DMS79 treated with DMSO at 0.1 percent for 48 hours (cell line): ENCODE results near the gene C2.
"Not testable (repeated sequence)": the region's sequence is repeated elsewhere in the genome, so short reads cannot be mapped to it uniquely, and the experiment has no call there.

Experiments
- DNase-seq: peaks from one replicate; lab custom pipeline; 2025; lab: John Stamatoyannopoulos, UW

The C2 gene

DNA sequence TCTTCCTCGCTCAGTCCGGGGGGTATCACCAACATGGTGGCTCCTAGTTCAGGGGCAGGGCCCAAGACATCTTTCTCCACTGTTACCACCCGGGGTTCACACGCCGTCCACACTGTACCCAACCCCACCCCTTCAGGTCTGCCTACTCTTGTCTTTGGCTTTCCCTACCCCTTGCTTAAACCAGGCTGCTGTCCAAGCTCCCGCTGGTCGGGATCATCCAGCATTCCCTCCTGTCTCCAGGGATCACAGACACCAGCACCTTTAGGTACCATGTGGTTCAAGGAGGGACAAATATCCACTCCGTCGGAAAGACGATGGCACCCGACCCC, 30.9 kb downstream of the C2 start:
- no peak for DNase-seq

DNA sequence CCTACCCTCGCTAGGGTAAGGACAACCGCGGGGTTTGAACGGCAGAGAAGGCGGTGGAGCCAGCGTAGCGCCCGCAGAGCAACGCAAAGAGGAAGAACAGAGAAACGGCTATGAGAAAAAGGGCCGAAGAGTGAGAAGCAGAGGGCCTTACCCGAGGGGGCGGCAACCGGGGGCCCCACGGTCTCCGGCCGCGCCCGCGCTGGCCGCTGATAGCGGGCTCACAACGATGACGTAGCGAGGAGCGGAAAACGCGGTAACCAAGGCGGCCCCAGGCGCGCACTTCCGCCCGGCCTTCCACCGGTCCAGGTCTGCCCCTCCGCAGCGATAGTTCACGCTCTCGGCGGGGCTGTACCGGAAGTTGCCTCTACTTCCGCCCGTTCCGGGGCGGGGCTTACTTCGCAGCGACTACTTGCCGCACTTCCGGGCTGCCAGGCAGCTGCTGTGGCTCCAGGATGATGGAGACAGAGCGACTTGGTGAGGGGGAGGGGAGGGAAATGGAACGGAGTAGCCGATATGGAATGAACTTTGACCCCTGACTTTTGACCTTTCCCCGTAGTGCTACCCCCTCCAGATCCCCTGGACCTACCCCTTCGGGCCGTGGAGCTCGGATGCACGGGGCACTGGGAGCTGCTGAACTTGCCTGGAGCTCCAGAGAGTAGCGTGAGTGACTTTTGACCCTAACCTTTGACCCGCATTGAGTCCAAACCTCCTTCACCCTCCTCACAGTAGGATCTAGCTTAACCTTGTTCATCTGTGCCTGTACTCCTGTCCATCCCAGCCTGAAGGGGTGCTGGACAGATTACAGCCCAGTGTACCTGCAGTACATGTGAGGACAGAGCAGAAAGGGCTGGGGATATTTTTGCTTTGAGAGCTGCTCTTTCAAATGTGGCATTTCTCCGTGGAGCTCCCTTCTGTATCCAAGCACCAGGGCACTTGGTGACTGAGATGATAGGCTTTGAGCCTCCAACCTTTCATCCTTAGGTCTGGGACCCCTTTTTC, 31.5 kb downstream of the C2 start, which contains the start of the genes NELFE and SKIC2:
TSS of gene NELFE (minus strand) at position 231 of the 999 bp plus-strand sequence. CDS start 525 bp downstream, outside the sequence.
TSS of gene SKIC2 (plus strand) at position 435 of the 999 bp plus-strand sequence. CDS start at position 453, 18 bp downstream.
- DNase-seq, result peak; percentile 95

DNA sequence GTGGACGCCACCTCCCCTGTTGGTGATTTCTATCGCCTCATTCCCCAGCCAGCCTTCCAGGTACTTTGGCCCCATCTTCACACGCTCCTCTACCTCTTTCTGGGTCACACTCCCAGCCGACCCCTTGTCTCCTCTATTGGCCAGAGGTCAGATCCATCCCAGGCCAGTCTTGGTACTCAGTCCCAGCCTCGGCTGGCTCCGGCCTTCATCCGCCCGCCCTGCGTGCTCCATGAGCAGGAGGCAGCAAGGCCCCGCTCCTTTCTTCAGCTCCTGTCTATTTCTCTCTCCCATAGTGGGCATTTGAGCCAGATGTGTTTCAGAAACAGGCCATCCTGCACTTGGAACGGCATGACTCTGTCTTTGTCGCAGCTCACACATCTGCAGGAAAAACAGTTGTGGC, 34.1 kb downstream of the C2 start:
- no peak for DNase-seq

DNA sequence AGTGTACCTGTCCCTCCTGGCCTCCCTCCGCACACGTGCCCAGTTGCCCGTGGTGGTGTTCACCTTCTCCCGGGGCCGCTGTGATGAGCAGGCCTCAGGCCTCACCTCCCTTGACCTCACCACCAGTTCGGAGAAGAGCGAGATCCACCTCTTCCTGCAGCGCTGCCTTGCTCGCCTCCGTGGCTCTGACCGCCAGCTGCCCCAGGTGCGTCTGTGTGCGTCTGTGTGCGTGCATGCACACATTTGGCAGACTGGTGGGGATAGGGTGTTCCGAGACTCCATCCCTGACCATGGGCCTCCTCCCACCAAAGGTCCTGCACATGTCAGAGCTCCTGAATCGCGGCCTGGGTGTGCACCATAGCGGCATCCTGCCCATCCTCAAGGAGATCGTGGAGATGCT, 36.4 kb downstream of the C2 start:
- no peak for DNase-seq

DNA sequence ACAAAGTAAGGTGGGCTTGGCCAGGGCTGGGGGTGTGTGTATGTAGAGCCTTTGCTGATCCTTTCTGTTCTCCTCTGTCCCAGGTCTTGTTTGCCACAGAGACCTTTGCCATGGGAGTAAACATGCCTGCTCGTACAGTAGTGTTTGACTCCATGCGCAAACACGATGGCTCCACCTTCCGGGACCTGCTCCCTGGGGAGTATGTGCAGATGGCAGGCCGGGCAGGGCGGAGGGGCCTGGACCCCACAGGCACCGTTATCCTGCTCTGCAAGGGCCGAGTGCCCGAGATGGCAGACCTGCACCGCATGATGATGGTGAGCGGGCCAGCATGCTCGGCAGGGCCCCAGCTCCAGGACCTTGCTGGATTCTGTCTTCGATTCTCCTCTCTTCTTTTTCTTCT, 38.2 kb downstream of the C2 start:
- DNase-seq, result no peak

DNA sequence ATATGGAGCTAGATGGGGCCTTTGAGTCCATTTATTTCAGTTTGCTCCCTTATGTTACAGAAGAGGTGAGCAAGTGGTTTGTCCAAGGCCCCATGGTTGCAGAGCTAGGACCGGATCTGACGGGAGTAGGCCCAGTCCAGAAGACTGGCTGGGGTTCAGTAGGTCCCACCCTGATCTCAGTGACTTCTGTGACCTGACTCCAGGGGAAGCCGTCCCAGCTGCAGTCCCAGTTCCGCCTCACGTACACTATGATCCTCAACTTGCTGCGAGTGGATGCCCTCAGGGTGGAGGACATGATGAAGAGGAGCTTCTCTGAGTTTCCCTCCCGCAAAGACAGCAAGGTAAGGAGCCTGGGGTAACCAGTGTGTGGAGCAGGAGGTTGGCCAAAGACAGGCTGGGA, 39.0 kb downstream of the C2 start:
- DNase-seq, result no peak

DNA sequence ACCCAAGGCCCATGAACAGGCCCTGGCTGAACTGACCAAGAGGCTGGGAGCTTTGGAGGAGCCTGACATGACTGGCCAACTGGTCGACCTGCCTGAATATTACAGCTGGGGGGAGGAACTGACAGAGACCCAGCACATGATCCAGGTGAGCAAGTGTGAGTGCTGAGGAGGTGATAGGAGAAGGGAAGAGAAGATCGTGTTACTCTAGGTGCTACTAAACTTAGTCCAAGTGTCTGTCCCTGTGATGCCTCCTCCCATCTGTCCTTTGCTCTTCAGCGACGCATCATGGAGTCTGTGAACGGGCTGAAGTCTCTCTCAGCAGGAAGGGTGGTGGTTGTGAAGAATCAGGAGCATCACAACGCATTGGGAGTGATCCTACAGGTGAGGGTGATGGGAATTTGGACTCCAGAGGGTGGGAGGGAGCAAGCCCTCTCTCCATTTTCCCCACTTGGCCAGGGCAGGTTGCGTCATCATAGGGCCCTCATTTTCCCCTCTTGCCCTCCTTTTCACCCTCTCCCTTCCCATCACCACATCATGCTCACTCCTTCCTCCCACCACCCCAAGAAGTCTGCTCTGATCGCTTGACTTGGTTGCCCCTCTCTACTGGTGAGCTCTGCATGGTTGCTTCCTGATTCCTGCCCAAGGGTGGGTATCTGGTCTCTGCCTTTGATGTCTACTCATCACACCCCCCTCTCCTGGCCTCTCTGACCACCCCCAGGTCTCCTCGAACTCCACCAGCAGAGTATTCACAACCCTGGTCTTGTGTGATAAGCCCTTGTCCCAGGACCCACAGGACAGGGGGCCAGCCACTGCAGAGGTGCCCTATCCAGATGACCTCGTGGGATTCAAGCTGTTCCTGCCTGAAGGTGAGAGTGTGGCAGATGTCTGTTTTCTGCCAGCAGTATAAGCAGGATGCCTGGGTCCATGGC, 39.7 kb downstream of the C2 start:
- no peak for DNase-seq

DNA sequence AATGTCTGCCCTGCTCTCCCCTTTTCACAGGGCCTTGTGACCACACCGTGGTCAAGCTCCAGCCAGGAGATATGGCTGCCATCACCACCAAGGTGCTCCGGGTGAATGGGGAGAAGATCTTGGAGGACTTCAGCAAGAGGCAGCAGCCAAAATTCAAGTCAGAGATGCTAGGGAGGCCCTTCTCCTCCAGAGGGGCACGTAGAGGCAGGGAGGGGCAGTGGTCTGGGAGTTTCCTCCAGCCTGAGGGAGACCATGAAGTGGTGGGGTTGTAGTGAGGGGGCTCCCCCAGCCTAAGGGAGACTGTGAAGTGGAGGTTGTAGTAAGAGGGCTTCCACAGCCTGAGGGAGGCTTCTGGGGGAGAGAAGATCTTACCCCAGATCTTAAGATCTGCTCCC, 40.4 kb downstream of the C2 start:
- DNase-seq, result no peak

DNA sequence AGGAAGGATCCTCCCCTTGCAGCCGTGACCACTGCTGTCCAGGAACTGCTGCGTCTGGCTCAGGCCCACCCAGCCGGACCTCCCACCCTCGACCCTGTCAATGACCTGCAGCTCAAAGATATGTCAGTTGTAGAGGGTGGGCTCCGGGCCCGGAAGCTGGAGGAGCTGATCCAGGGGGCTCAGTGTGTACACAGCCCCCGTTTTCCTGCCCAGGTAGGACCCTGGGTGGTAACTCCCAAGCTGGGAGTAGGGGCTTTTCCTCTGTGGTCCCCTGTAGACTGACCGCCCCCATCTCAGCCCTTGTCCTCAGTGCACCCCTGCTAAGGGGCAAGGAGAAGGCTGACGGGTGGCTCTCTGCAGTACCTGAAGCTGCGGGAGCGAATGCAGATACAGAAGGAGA, 40.8 kb downstream of the C2 start:
- no peak for DNase-seq

DNA sequence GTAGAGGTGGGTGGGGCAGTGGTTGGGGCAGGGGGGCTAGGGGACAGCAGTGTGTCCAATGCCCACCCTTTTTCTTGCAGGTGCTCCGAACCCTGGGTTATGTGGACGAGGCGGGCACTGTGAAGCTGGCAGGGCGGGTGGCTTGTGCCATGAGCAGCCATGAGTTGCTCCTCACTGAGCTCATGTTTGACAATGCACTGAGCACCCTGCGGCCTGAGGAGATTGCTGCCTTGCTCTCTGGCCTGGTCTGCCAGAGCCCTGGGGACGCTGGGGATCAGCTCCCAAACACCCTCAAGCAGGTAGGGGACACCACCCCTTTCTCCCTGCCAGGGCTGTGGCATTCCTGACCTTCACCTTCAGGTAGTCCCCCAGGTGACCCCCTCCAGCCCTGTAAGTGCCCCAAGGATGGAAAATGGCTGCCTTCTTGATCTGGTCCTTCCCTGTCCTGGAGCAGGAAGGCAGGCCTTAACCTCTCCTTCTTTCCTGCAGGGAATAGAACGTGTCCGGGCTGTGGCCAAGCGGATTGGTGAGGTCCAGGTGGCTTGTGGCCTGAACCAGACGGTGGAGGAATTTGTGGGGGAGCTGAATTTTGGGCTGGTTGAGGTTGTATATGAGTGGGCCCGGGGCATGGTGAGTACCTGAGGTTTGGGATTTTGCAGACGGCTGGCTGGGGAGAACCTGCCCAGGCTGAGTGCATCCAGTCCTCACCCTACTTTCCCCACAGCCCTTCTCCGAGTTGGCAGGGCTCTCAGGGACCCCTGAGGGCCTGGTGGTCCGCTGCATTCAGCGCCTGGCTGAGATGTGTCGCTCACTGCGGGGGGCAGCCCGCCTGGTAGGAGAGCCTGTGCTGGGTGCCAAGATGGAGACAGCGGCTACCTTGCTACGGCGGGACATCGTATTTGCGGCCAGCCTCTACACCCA, 41.5 kb downstream of the C2 start:
- no peak for DNase-seq

DNA sequence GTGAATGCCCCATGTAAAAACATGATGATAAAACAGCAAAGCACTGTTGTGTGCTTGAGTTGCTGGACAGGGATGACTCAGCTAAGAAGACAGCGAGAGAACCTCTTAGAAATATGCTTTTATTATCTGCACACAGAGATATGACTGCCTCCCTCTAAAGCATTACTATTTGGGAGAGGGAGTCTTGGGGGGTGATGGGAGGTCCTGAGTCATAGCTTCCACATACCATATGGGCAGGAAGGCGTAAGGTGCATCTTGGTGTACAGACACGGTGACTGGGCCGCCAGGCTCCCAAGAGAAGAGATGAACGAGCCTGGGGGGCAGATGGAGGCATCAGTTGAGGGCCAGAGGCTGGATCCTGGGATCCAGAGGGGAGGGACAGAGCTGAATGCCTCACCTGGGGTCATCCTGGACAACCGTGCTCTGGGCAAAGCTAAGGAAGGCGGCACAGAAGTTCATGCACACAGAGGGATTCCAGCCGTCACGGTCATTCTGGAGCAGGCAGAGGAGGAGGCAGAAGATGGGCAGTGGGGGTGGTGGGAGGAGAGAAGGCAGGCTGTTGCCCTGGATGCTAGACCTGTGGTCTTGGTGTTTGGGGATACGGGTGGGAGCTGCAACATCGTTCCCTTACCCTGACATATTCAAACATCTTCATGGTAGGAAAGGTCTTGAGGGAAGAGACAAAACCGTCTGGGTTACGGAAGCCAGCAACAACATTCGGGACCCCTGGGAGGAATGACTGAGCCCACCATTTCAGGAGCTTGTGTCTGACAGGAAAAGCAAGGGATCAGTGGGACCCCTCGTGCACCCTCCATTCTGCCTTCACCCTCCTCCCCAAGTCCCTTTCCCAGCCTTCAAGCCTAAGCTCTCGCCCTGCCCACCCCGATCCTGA, 42.4 kb downstream of the C2 start:
- no peak for DNase-seq

DNA sequence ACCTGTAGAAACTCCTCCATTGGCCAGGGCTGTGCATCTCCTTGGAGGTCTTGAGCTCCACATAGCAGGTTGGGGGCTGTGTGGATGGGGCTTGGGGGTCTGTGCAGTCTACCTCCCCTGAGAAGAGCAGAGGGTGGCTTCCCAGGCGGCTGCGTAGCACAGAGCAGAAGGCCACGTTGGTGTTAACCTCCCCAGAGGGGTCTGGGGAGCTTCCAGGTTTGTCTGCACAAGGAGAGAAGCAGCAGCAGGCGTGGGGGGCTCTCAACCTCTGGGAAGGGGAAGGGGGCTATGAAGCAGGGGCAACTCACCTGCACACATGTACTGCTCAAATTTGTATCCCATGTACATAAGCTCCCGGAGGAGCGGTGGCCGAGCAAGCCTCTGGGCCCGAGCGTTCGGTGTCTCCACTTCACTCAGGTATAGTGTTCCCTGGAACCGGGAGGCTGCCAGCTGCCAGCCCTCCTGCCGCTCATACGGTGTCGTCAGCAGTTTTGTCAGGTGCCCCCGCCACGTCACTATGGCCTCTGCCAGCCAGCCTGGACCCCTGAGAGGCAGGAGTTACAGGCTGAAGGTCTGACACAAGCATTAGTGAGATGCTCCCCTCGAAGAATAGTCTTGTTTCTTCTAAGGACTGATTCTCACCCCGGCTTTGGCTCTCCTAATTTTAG, 43.2 kb downstream of the C2 start:
- DNase-seq, result peak; percentile 59

DNA sequence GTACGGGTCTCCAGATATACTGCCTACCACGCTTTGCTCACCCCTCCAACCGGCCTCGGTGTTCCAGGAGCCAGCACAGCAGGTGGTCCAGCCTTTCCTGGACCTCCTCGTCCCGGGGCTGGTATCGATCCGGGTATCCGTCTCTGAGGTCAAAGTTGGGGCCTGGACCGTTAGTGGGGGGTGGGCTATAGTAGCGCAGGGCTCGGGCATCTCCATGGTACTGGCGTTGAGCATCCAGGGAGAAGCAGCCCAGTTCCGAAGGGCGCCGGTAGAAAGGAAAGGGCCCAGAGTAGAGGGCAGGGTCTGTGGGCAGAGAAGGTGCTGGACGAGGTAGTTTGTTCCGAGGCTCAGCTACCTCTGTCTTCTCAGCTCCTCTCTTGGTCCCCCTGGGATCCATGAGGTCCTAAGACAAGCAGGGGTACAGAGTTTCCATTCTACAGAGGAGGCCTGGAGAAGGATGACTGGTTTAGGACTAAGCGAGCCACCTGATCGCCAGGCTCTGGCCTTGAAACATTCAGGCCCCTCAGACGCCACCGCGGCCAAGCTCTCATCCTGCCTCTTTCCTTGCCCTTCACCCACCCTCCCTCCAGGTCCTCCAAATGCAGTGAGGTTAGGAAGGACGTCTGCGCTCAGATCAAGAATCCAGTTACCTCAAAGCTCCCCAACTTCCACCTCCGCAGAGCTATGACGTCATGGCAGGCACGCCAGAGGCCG, 43.9 kb downstream of the C2 start:
- DNase-seq, result no peak

DNA sequence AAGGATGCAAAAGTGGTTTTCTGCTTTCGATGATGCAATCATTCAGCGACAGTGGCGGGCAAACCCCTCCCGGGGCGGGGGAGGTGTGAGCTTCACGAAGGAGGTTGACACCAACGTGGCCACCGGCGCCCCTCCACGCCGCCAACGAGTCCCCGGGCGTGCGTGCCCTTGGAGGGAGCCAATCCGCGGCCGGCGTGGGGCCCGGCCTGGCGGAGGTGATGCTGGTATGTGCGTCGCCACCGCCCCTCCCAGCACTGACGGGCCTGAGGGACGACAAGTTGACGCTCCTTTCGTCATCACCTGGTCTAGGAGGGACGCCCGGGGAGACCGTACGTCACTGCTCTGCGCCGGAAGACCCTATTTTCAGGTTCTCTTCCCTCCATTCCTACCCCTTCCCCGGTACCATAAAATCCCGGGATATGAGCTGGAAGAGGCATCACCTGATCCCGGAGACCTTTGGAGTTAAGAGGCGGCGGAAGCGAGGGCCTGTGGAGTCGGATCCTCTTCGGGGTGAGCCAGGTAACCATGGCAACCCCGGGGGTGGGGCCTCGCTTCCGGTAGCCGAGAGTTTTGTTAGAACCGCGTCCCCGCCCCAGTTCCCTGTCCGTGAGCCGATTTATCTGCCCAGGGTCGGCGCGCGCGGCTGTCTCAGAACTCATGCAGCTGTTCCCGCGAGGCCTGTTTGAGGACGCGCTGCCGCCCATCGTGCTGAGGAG, 44.6 kb downstream of the C2 start, which contains the start of gene DXO:
TSS of gene DXO (minus strand) at position 146 of the 716 bp plus-strand sequence. CDS start 463 bp downstream, outside the sequence.
- peak; percentile 99 for DNase-seq

DNA sequence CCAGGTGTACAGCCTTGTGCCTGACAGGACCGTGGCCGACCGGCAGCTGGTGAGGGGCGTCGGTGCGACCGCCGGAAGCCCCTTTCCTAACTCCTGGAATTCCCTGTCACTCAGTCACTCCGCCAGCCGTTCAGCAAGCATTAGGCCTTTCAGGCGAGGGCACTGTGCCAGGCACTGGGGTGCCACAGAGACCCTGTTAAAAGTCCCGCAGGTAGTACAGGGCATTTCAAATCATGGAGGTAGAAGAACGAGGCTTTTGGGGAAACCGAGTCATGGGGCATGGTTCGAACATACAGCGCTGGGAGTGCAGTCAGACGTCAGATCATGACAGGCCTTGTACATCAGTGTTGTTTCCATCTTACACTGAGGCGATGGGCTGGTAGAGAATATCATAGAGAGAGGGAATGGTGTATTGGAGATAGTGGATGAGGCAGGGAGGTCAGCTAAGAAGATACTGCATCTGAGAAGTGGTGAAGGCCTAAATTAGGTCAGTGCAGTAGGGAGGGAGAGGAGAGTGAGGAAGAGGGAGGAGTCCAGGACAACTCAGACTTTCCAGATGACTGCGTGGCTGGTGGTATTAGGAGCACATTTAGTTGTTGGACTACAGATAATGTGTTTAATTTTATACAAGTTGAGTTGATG, 45.3 kb downstream of the C2 start:
- no peak for DNase-seq

DNA sequence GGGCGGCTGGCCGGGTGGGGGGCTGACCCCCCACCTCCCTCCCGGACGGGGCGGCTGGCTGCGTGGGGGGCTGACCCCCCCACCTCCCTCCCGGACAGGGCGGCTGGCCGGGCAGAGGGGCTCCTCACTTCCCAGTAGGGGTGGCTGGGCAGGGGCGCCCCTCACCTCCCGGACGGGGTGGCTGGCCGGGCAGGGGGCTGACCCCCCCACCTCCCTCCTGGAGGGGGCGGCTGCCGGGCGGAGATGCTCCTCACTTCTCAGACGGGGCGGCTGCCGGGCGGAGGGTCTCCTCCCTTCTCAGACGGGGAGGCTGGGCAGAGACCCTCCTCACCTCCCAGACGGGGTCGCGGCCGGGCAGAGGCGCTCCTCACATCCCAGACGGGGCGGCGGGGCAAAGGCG, 48.5 kb downstream of the C2 start:
- DNase-seq, result not testable (repeated sequence)

DNA sequence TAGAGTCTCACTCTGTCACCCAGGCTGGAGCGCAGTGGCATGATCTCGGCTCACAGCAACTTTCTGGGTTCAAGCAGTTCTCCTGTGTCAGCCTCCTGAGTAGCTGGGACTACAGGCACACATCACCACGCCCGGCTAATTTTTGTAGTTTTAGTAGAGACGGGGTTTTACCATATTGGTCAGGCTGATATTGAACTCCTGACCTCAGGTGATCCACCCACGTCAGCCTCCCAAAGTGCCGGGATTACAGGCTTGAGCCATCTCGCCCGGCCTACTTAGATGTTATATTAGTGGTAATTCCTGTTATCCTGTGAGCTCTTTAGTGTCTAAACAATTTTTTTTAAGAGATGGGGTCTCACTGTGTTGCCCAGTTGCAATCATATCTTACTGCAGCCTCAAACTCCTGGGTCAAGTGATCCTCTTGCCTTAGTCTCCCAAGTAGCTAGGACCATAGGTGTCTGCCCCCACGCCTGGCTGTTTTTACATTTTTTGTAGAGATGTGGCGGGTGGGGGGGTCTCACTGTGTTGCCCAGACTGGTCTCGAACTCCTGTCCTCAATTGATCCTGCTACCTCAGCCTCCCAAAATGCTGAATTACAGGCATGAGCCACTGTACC, 50.4 kb downstream of the C2 start:
- no peak for DNase-seq

DNA sequence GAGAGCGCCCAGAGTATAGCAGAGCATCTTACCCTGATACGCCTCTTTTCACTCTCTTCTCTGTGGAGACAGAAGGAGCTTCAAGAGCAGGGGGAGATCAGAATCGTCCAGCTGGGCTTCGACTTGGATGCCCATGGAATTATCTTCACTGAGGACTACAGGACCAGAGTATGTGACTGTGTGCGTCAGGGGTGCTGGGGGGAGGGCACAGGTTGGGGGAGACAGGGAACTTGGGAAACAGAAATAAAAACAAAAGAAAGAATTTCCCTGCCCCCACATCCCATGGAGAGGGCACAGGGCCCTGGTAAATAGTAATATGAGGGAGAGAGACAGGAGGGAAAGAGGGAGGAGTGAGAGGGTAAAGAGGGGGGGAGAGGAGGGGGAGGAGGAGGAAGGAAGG, 51.3 kb downstream of the C2 start:
- DNase-seq, result no peak
